Progenitor cell of endocrine pancreas (in vitro differentiated cells): ENCODE measurements around the gene ABCC12. TPM values are rescaled to one million over a fixed set of nuclear protein-coding genes. Genes with fewer than 3 reads are reported as not detected.

Experiments used
- DNase-seq: peaks from one replicate; pipeline ENCODE4 v3.0.0; 2021; ENCODE audit warnings: low spot score; ENCODE audit not compliant: unreplicated experiment
- H3K27ac Mint-ChIP-seq: 2 replicates; pipeline ENCODE4 v1.8.0; 2021; ENCODE audit warnings: mild to moderate bottlenecking, moderate library complexity, mixed read lengths
- H3K27me3 Mint-ChIP-seq: 2 replicates; pipeline ENCODE4 v1.8.0; 2021; ENCODE audit warnings: mixed read lengths
- H3K36me3 Mint-ChIP-seq: 2 replicates; pipeline ENCODE4 v1.8.0; 2022; ENCODE audit warnings: mixed read lengths; ENCODE audit not compliant: insufficient read depth
- H3K4me1 Mint-ChIP-seq: 2 replicates; pipeline ENCODE4 v1.8.0; 2021; ENCODE audit warnings: low read depth, mixed read lengths
- H3K4me3 Mint-ChIP-seq: 2 replicates; pipeline ENCODE4 v1.8.0; 2021; ENCODE audit warnings: low read depth, mild to moderate bottlenecking, moderate library complexity, mixed read lengths
- H3K9me3 Mint-ChIP-seq: 2 replicates; pipeline ENCODE4 v1.8.0; 2021; ENCODE audit warnings: low read depth, mixed read lengths
- total RNA-seq: library from RNA; stranded (reverse); gene quantifications from 2 replicates; pipeline ENCODE4 v1.2.1, GENCODE V29; 2021
- TF ChIP-seq, protein P1 (sequence below): fragments of 200-600 bp; sonication (generic); IDR thresholded peaks from one replicate; pipeline ENCODE4 v1.5.0; 2021; ENCODE audit warnings: antibody characterized with exemption, mild to moderate bottlenecking; ENCODE audit not compliant: unreplicated experiment

ABCC12 gene
- total RNA-seq, 1 donor from 2014 or later = 1.6 TPM

DNA sequence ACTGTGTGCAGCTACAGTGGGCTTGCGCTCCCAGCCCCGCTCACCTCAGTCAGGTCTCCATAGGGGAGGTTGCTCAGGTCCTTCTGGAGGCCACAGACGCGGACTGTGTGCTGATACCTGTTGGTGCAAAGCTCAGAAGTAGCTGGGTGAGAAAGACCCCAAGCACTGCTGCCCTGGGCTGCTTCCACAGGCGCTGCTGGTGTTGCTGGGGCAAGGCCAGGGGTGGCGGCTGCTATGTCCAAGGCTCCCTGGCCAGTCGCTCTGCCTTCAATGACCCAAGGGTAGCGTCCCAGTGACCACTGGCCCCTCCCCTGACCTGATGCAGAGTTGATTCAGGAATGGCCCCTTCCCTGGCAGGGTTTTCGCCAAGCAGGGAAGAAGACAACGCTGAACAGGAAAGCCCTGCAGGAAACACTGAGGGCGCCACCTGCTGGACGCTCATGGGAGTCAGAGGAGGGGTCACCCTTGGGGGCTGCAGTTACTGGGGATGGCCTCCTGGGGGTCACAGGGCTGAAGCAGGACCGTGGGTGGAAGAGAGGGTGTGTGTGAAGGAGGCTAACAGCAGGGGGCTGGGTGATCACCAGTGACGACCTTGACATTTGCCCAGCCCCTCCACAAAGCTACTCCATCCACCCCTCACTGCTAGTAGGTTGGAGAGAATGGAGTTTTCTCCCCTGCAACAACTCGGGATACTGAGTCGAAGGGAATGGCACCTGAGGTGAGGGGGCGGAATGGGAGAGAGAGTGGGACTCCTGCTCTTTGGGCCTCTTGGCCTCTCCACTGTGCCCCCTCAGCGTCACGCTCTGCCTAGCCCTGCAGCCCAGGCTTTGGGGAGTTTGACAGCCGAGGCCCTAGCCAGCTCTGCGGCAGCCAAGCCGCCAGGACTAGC is 38.3 kb downstream of the ABCC12 start:
- TF ChIP-seq, protein P1, sequence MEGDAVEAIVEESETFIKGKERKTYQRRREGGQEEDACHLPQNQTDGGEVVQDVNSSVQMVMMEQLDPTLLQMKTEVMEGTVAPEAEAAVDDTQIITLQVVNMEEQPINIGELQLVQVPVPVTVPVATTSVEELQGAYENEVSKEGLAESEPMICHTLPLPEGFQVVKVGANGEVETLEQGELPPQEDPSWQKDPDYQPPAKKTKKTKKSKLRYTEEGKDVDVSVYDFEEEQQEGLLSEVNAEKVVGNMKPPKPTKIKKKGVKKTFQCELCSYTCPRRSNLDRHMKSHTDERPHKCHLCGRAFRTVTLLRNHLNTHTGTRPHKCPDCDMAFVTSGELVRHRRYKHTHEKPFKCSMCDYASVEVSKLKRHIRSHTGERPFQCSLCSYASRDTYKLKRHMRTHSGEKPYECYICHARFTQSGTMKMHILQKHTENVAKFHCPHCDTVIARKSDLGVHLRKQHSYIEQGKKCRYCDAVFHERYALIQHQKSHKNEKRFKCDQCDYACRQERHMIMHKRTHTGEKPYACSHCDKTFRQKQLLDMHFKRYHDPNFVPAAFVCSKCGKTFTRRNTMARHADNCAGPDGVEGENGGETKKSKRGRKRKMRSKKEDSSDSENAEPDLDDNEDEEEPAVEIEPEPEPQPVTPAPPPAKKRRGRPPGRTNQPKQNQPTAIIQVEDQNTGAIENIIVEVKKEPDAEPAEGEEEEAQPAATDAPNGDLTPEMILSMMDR = peak; percentile 99
- Mint-ChIP-seq H3K9me3 (no peaks in the 10 kb centered on the region), H3K4me3 (no peak overlapping the region), H3K4me1 (no peaks in the 10 kb centered on the region), H3K27me3 (no peaks in the 10 kb centered on the region), H3K36me3 (no peaks in the 10 kb centered on the region), H3K27ac (no peak overlapping the region)
- peak; percentile 85 for DNase-seq

DNA sequence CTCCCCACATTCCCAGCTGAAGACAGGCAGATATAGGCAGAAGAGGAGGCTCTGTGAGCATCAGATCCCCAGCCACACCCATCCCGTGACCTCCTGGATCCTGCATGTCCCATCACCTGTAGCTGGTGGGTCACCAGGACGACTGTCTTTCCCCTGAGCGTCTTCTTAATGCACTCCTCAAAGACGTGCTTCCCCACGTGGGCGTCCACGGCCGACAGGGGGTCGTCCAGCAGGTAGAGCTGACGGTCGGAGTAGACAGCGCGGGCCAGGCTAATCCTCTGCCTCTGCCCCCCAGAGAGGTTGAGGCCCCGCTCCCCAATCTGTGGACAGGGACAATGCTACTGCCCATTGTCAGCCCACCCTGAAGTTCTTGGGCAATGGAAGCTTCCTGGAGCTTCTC is 40.5 kb downstream of the ABCC12 start:
- TF ChIP-seq, protein P1 = no peak
- Mint-ChIP-seq H3K4me3 (no peak overlapping the region), H3K4me1 (no peaks in the 10 kb centered on the region), H3K36me3 (no peaks in the 10 kb centered on the region), H3K27me3 (peaks cover 6% of the 10 kb centered on the region), H3K27ac (no peak overlapping the region), H3K9me3 (no peaks in the 10 kb centered on the region)
- DNase-seq = no peak

DNA sequence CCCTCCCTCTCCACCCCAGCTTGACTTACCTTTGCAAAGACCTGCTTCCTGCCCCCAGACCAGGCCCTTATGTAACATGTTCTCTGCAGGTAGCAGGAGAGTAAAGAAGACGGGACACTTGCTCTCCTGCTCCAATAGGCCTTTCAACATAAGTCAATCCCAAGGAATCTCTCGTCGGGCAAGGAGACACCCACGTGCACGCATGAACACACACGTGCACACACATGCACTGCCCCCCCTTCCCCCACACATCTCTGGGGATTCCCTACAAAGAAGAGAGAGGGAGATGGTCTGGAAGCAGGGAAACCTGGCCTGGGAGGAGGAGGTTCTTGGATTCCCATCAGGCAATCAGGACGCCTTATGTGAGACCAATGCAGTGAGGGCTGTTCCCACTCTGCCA is 41.4 kb downstream of the ABCC12 start:
- no peak overlapping the region for H3K4me3 Mint-ChIP-seq
- no peak overlapping the region for H3K27ac Mint-ChIP-seq
- peaks cover 10% of the 10 kb centered on the region for H3K27me3 Mint-ChIP-seq
- H3K9me3 Mint-ChIP-seq = no peaks in the 10 kb centered on the region
- TF ChIP-seq, protein P1 = no peak
- DNase-seq = no peak
- H3K4me1 Mint-ChIP-seq = no peaks in the 10 kb centered on the region
- no peaks in the 10 kb centered on the region for H3K36me3 Mint-ChIP-seq

DNA sequence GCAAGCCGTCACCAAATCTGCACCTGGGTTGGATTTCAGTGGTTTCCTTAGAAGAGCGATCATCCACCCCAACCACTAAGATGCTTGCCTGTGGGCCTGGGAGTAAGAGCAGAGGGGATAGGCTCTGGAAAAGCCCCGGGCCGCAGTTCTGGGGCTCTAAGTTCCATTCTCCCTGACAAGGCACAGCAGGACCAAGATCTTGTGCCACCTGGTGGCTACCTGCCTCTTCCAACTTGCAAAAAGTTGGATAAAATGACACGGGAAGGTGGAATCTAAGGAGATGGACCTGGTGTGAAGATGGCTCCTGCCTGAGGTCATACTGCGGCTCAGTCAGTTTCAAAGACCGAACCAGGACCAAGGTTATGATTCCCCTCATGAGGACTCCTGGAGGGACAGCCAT is 42.3 kb downstream of the ABCC12 start:
- no peaks in the 10 kb centered on the region for H3K4me1 Mint-ChIP-seq
- no peak overlapping the region for H3K4me3 Mint-ChIP-seq
- TF ChIP-seq, protein P1 = peak; percentile 52
- no peaks in the 10 kb centered on the region for H3K9me3 Mint-ChIP-seq
- peaks cover 10% of the 10 kb centered on the region for H3K27me3 Mint-ChIP-seq
- no peaks in the 10 kb centered on the region for H3K36me3 Mint-ChIP-seq
- DNase-seq = peak; percentile 16
- no peak overlapping the region for H3K27ac Mint-ChIP-seq

DNA sequence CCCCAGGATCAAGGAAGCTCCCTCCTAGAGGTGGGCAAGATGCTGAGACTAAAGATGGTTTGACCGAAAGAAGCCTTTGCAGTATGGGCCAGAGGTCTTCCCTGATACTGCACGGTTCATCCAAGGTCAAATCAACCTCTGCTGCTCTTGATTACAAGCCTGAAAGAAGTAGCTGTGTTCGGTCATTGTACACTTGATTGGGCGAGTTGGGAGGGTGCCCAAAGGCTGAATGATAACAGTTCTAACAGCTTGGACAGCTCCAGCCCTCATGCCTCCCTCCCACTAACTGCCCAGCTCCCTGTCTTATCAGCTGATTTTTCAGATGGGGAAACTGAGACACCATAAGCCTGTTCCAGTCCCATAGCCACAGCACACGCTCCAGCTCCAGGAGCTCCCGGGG is 42.8 kb downstream of the ABCC12 start:
- H3K27me3 Mint-ChIP-seq = peaks cover 10% of the 10 kb centered on the region
- DNase-seq = no peak
- TF ChIP-seq, protein P1 = no peak
- H3K4me3 Mint-ChIP-seq = no peak overlapping the region
- H3K36me3 Mint-ChIP-seq = no peaks in the 10 kb centered on the region
- no peaks in the 10 kb centered on the region for H3K9me3 Mint-ChIP-seq
- H3K27ac Mint-ChIP-seq = no peak overlapping the region
- no peaks in the 10 kb centered on the region for H3K4me1 Mint-ChIP-seq
